ENCODE data around the gene NIP7.

Gene NIP7

GRCh38 chr16:69319381-69319780 is 20.2 kb upstream of the NIP7 start:
- DNase-seq, result no peak

DNA sequence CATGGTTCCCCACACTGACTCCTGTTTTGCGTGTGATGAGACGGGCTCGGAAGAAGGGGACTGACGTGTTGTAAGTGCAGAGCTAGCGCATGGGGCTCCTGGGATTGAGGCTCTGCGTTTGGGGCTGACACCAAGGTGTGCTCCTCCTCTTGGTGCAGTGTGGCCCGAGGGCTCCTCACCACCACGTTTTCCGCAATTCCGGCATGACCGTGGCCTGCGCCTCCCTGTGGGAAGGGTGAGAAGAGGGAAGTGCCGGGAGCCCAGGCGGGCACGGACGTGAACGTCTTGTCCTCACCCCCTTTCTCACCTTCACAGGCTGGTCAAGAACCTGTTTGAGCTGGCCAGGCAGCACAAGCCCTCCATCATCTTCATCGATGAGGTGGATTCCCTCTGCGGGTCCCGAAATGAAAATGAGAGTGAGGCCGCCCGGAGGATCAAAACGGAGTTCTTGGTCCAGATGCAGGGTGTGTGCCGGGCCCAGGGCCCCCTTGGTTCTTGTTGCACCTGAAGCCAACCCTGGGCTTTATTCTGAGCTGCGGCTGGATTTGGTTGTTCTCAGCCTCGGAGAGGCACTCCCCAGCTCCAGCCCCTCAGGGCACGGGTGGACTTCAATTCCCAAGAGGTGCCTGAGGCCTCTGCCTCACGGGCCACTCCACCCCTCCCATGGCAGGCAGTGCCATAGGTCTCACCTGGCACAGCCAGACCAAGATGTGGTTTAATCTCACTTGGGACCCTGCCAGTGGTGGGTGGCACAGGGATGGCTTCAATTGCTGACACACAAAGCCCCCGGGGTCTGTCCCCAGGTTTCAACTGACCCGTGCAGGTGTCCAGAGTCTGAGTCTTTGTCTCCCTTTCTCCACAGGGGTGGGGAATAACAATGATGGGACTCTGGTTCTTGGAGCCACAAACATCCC is 19.5 kb upstream of the NIP7 start:
- no peak for DNase-seq

GRCh38 chr16:69320740-69321073 is 18.9 kb upstream of the NIP7 start:
- DNase-seq, result no peak

- DNase-seq, result no peak
These were observed 18.5 kb upstream of the NIP7 start for GRCh38 chr16:69321080-69321479.

DNA sequence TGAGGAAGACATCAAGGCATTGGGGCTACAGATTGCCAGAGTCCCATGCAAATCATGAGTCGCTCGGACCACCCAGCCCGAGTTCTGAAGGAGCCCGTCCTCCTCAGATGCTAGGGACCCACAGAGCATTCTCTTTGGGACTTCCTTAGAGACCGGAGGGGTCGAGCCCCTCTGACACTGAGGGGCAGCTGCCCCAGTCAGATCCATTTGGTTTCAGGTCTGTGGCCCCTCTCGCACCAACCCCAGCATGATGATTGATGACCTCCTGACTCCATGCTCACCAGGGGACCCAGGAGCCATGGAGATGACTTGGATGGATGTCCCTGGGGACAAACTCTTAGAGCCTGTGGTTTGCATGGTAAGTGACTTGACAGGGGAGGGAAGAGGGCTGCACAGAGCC is 17.2 kb upstream of the NIP7 start:
- no peak for DNase-seq

DNA sequence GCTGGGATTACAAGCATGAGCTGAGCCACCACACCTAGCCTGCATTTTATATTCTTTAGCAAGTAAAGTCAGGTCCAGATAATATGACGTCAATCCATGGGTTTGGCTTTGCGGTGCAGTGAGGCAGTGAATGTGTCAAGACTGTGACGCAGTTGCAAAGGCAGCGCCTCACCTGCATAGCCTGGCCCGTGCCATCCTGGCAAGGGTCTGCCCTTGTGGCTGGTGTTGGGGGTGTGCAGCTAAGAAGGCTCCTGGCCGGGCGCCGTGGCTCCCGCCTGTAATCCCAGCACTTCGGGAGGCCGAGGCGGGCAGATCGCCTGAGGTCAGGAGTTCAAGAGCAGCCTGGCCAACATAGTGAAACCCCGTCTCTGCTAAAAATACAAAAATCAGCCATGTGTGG is 16.2 kb upstream of the NIP7 start:
- DNase-seq, result no peak

DNA sequence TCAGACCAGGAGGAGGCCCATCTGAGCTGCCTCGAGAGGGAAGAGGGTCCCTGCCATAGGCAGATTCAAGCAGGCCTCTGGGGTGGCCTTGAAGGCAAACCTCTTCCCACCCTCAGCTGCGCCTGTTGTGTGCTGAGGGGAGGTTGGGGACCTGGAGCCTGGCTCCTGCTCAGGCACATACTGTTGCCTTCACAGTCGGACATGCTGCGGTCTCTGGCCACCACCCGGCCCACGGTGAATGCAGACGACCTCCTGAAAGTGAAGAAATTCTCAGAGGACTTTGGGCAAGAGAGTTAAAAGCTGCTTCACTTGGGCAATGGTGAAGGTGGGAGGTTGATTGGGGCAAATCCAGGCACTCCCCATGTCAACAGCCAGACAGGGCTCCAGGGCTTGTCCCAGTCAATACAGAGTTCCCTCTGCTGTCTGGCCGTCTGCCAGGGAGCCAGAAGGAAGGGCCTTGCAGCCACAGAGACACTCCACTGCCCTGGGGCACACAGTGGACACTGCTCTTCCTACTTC is 15.5 kb upstream of the NIP7 start:
- DNase-seq, result no peak

GRCh38 chr16:69324585-69325253 is 14.9 kb upstream of the NIP7 start:
- DNase-seq, result no peak

- DNase-seq, result no peak
These were observed 13.8 kb upstream of the NIP7 start for GRCh38 chr16:69325784-69326171.

- DNase-seq, result no peak
These were observed 13.2 kb upstream of the NIP7 start for GRCh38 chr16:69326172-69326873.

DNA sequence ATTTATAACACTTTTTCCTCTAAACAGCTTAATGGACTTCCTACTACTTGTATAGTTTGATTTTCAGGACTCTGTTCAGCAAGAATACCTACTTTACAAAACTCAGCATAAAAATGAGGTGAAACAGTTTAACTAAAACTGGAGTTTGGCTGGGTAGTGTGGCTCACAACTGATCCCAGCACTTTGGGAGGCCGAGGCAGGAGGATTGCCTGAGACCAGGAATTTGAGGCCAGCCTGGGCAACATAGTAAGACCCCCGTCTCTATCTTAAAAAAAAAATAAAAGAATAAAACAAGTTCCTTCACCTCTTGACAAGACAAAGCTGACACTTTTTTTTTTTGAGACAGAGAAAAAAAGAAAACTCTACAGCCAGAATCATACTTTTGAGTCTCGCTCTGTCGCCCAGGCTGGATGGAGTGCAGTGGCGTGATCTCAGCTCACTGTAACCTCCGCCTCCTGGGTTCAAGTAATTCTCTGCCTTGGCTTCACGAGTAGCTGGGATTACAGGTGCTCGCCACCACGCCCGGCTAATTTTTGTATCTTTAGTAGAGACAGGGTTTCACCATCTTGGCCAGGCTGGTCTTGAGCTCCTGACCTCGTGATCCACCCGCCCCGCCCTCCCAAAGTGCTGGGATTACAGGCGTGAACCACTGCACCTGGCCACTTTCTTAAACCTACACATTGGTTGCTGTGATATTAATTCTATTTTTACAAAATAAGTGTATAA is 11.8 kb upstream of the NIP7 start:
- no peak for DNase-seq

- DNase-seq, result no peak
These were observed 10.7 kb upstream of the NIP7 start for GRCh38 chr16:69328854-69329316.

GRCh38 chr16:69329369-69330285 is 9.9 kb upstream of the NIP7 start:
- DNase-seq, result no peak

DNA sequence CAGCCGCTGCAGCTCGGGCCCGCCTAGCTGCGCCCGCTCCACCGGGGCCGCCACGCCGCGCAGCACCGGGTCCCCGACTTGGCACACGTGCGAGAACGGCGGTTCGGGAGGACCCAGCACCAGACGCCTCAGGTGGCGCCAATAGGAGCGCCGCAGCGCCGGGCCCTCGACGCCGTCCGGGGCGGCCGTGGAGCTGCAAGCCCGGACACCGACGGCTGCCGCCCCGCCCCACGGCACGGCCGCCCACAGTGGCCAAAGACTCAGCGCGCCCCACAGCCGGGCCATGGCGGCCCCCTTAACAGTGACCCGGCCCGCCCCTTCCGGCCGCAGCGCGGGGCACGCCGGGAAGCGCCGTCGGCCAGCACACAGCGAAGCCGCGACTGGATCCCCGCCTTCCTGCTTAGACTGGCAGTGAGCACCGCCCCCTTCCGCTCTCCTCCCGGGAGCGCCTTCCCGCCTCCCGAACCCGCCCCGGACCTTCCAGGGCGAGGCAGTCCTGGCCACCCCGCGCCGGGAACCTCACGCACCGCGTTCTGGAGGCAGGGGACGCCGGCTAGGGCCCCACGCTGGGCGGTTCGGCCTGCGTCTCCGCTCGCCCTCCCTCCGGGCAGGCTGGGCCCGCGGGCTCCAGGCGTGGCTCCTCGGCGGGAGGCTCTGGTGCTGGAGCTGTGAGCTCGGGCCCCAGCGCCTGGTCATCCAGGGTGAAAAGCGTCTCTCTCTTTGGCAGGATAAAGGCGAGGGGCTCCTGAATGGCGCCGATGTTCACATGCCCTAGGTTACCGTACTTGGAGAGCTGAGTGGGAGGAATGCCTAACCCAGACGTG is 9.1 kb upstream of the NIP7 start, which contains the start of gene PDF:
PDF (minus strand) TSS at position 303 of the 824 bp plus-strand sequence; CDS start at position 285, 18 bp downstream.
- peak; percentile 72 for DNase-seq

DNA sequence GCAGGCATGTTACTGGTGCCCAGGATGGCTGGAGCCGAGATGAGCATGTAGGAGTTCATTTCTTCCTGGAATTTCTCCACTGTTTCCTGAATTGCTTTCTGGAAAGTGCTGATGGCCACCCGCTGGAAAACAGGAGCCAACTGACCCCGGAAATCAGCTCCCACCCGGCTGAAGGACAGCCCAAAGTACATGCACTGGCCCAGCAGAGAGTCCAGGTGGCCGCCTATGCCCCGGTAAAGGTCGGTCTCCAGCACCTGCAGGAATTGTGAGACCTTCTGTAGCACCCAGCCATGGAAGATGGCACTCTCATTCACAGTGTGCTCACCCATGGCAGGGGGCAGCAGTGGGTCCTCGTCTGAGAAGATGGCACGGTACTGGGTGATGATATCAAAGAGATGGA is 4.9 kb upstream of the NIP7 start:
- DNase-seq, result no peak

GRCh38 chr16:69338557-69339288 is 849 bp upstream of the NIP7 start:
- DNase-seq, result no peak

DNA sequence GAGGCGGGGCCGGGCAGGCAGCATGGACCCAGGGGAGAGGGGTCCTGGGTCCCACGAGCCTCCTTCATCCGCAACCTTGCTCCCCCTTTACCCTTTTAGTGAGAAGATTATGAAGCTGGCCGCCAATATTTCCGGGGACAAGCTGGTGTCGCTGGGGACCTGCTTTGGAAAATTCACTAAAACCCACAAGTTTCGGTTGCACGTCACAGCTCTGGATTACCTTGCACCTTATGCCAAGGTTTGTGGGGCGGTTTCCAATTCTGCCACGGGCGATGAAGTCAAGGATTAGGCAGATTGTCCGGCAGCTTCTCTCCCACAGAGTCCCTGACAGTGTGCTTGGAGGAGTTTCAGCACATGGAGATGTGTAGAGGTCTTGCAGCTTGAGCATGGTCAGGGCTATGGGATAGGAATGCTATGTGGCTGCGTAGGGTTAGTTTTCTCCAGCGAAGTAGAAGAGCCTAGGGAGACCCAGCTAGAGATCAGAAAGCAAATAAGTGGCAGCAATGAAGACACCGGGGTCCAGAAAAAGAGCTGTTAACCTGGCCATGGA is 598 bp downstream of the NIP7 start:
- no peak for DNase-seq

DNA sequence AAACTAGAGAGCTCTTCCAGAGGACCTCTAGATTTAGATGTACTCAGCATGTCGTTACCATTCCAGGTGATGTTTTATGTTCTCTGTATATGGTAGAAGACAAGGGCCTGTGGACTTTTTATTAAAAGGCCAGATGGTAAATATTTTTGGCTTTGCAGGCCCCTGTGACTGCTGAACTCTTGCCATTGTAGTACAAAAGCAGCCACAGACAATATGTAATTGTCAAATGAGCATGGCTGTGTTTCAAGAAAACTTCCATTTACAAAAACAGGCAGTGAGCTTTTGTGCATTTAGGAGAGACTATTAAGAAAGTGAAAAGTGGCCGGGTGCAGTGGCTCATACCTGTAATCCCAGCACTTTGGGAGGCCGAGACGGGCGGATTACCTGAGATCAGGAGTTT is 4.6 kb downstream of the NIP7 start:
- DNase-seq, result no peak

- no peak for DNase-seq
These were observed 6.4 kb downstream of the NIP7 start for GRCh38 chr16:69345923-69346322.

DNA sequence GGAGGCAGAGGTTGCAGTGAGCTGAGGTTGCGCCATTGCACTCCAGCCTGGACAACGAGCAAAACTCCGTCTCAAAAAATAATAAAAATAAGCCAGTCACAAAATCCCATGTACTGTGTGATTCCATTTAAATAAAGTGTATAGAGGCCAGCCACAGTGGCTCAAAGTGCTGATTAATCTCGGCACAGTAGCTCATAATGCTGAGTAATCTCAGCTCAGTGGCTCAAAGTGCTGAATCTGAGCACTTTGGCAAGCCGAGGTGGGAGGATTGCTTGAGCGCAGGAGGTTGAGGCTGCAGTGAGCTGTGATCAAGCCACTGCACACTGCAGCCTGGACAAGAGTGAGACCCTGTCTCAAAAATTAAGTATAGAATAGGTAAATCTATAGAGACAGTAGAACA is 7.1 kb downstream of the NIP7 start:
- DNase-seq, result no peak
